H9 (cell line): ENCODE measurements around the gene GPN2. TPM values are rescaled to one million over a fixed set of nuclear protein-coding genes. Genes with fewer than 3 reads are reported as not detected.
A peak's percentile ranks its signal among the peaks of the same experiment; 100 is the strongest.

Experiments used
- DNase-seq: peaks from one replicate; pipeline ENCODE4 v3.0.0-alpha.2; 2017
- H2AFZ ChIP-seq: one replicate; pipeline ENCODE4 v1.6.1; 2013; ENCODE audit warnings: mild to moderate bottlenecking, low read length, control low read depth, moderate library complexity
- H2AK5ac ChIP-seq: 2 replicates; pipeline ENCODE4 v1.6.1; 2013; ENCODE audit warnings: low read length, control low read depth, mixed read lengths; ENCODE audit not compliant: insufficient read length
- H2BK120ac ChIP-seq: one replicate; pipeline ENCODE4 v1.6.1; 2013; ENCODE audit warnings: low read depth, mild to moderate bottlenecking, low read length, control low read depth, inconsistent platforms; ENCODE audit not compliant: poor library complexity, severe bottlenecking
- H2BK12ac ChIP-seq: 2 replicates; pipeline ENCODE4 v1.6.1; 2013; ENCODE audit warnings: low read length, control low read depth, mixed read lengths, low read depth; ENCODE audit not compliant: insufficient read length
- H2BK15ac ChIP-seq: 2 replicates; pipeline ENCODE4 v1.6.1; 2013; ENCODE audit warnings: low read depth, low read length, control low read depth
- H2BK20ac ChIP-seq: one replicate; pipeline ENCODE4 v1.6.1; 2013; ENCODE audit warnings: low read depth, mild to moderate bottlenecking, low read length, control low read depth, inconsistent platforms; ENCODE audit not compliant: poor library complexity, severe bottlenecking
- H2BK5ac ChIP-seq: 2 replicates; pipeline ENCODE4 v1.6.1; 2013; ENCODE audit warnings: low read length, control low read depth, mixed read lengths; ENCODE audit not compliant: insufficient read length
- H3K14ac ChIP-seq: 2 replicates; pipeline ENCODE4 v1.6.1; 2013; ENCODE audit warnings: low read length, control low read depth; ENCODE audit not compliant: insufficient read depth
- H3K18ac ChIP-seq: 2 replicates; pipeline ENCODE4 v1.6.1; 2013; ENCODE audit warnings: low read depth, mild to moderate bottlenecking, mixed read lengths, low read length, control low read depth; ENCODE audit not compliant: insufficient read length
- H3K23ac ChIP-seq: 2 replicates; pipeline ENCODE4 v1.6.1; 2013; ENCODE audit warnings: low read length, control low read depth, mixed read lengths, low read depth; ENCODE audit not compliant: insufficient read length
- H3K23me2 ChIP-seq: 2 replicates; pipeline ENCODE4 v1.6.1; 2013; ENCODE audit warnings: low read depth, mild to moderate bottlenecking, mixed read lengths, low read length, control low read depth; ENCODE audit not compliant: insufficient read length, poor library complexity, severe bottlenecking
- H3K27ac ChIP-seq: 2 replicates; pipeline ENCODE4 v1.5.1; 2013; ENCODE audit warnings: low read length, control low read depth, mixed read lengths, low read depth; ENCODE audit not compliant: insufficient read length
- H3K27me3 ChIP-seq: 2 replicates; pipeline ENCODE4 v1.6.1; 2013; ENCODE audit warnings: low read length, control low read depth, inconsistent platforms; ENCODE audit not compliant: insufficient read depth
- H3K4ac ChIP-seq: 2 replicates; pipeline ENCODE4 v1.6.1; 2013; ENCODE audit warnings: low read depth, mild to moderate bottlenecking, control low read depth, inconsistent platforms, low read length, moderate library complexity
- H3K4me1 ChIP-seq: 2 replicates; pipeline ENCODE4 v1.6.1; 2013; ENCODE audit warnings: low read length, control low read depth, inconsistent platforms; ENCODE audit not compliant: insufficient read depth
- H3K4me2 ChIP-seq: 2 replicates; pipeline ENCODE4 v1.6.1; 2013; ENCODE audit warnings: low read length, control low read depth, mixed read lengths; ENCODE audit not compliant: insufficient read length, insufficient read depth
- H3K56ac ChIP-seq: 2 replicates; pipeline ENCODE4 v1.6.1; 2013; ENCODE audit warnings: low read depth, mild to moderate bottlenecking, mixed read lengths, low read length, control low read depth; ENCODE audit not compliant: insufficient read length
- H3K79me1 ChIP-seq: 2 replicates; pipeline ENCODE4 v1.6.1; 2013; ENCODE audit warnings: low read depth, mild to moderate bottlenecking, moderate library complexity, low read length, control low read depth, inconsistent platforms; ENCODE audit not compliant: insufficient read depth, poor library complexity, severe bottlenecking
- H3K79me2 ChIP-seq: 2 replicates; pipeline ENCODE4 v1.6.1; 2013; ENCODE audit warnings: low read length, control low read depth, inconsistent platforms; ENCODE audit not compliant: insufficient read depth
- H3K9ac ChIP-seq: 2 replicates; pipeline ENCODE4 v1.6.1; 2013; ENCODE audit warnings: low read length, control low read depth, mixed read lengths; ENCODE audit not compliant: insufficient read length; ENCODE audit errors: extremely low read depth
- H3K9me3 ChIP-seq: one replicate; pipeline ENCODE4 v1.6.1; 2013; ENCODE audit warnings: low read depth, low read length, inconsistent platforms; ENCODE audit not compliant: control insufficient read depth
- H3T11ph ChIP-seq: one replicate; pipeline ENCODE4 v1.6.1; 2013; ENCODE audit warnings: mild to moderate bottlenecking, low read length, control low read depth, inconsistent platforms
- H4K20me1 ChIP-seq: one replicate; pipeline ENCODE4 v1.6.1; 2013; ENCODE audit not compliant: control insufficient read depth, insufficient read length, insufficient read depth
- H4K5ac ChIP-seq: 2 replicates; pipeline ENCODE4 v1.6.1; 2013; ENCODE audit warnings: low read depth, mild to moderate bottlenecking, mixed read lengths, low read length, control low read depth; ENCODE audit not compliant: insufficient read length
- H4K8ac ChIP-seq: replicated peaks from 2 replicates; pipeline ENCODE4 v1.6.1; 2013; ENCODE audit warnings: low read length, control low read depth, mixed read lengths, low read depth; ENCODE audit not compliant: insufficient read length
- H4K91ac ChIP-seq: 2 replicates; pipeline ENCODE4 v1.6.1; 2013; ENCODE audit warnings: low read depth, mild to moderate bottlenecking, moderate library complexity, mixed read lengths, low read length, control low read depth; ENCODE audit not compliant: insufficient read length
- H3K27ac Mint-ChIP-seq, 3 experiments: 2 replicates in 2 of 3; 3 replicates in 1 of 3; pipeline ENCODE4 v1.8.0; 2020 to 2021; ENCODE audit warnings: mixed read lengths in 3 of 3, mild to moderate bottlenecking in 1 of 3, moderate library complexity in 1 of 3
- H3K27me3 Mint-ChIP-seq: 2 replicates; pipeline ENCODE4 v1.8.0; 2021; ENCODE audit warnings: low read depth, mild to moderate bottlenecking, moderate library complexity, mixed read lengths
- H3K36me3 Mint-ChIP-seq, 3 experiments: 2 replicates in 2 of 3; 3 replicates in 1 of 3; pipeline ENCODE4 v1.8.0; 2020 to 2021; ENCODE audit warnings: low read depth in 3 of 3, mixed read lengths in 3 of 3; ENCODE audit not compliant: insufficient read depth in 1 of 3
- H3K4me1 Mint-ChIP-seq, 2 experiments: 2 replicates each; pipeline ENCODE4 v1.8.0; 2020; ENCODE audit warnings: mixed read lengths in 2 of 2
- H3K4me3 Mint-ChIP-seq, 2 experiments: 2 replicates in 1 of 2; 3 replicates in 1 of 2; pipeline ENCODE4 v1.8.0; 2020 to 2021; ENCODE audit warnings: mild to moderate bottlenecking in 2 of 2, mixed read lengths in 2 of 2, moderate library complexity in 1 of 2
- H3K9me3 Mint-ChIP-seq, 2 experiments: 2 replicates in 1 of 2; 3 replicates in 1 of 2; pipeline ENCODE4 v1.8.0; 2020; ENCODE audit warnings: mild to moderate bottlenecking in 2 of 2, mixed read lengths in 2 of 2, moderate library complexity in 1 of 2
- WGBS: extraction: QIAGEN DNeasy Blood & Tissue Kit; methylation state at CpG from one replicate; pipeline ENCODE4 v1.1.7; 2013; ENCODE audit warnings: missing lambda C conversion rate, low lambda C conversion rate, mixed read lengths; ENCODE audit not compliant: insufficient read length; ENCODE audit errors: extremely low coverage; 5-methylcytosine and 5-hydroxymethylcytosine counted together
- total RNA-seq: library from RNA; stranded (reverse); gene quantifications from 2 replicates; pipeline ENCODE4 v1.2.1, GENCODE V29; 2021
- TF ChIP-seq, protein P1 (sequence below): fragments of 200-600 bp; sonication (generic); conservative IDR thresholded peaks from 3 replicates; pipeline ENCODE4 v1.8.0; 2021; ENCODE audit warnings: antibody characterized with exemption, mild to moderate bottlenecking

Gene GPN2
- total RNA-seq, 1 experiment from 2014 or later: 47.8 TPM

GRCh38 chr1:26923711-26924110 lies 33.6 kb upstream of the GPN2 start:
- Mint-ChIP-seq H3K9me3 (peaks cover 0 to 2% of the 10 kb centered on the region in 2 experiments; a peak in 1 of 5 replicates), H3K4me3 (peak overlapping the region in 1 of 2 experiments; percentile 93; a peak in 1 of 5 replicates), H3K4me1 (peaks cover 18% of the 10 kb centered on the region in 2 experiments), H3K27ac (no peak overlapping the region), H3K36me3 (peaks cover 34 to 54% (median 47%) of the 10 kb centered on the region in 3 experiments), H3K27me3 (peaks cover 3% of the 10 kb centered on the region; the same call in 1 of the 2 replicates)
- no peak overlapping the region for H3K23ac ChIP-seq
- no peak overlapping the region for H3K56ac ChIP-seq
- H3K79me2 ChIP-seq: peaks cover 17% of the 10 kb centered on the region; the same call in 1 of the 2 replicates
- H3K4me2 ChIP-seq: no peak overlapping the region
- no peak overlapping the region for H4K91ac ChIP-seq
- no peak overlapping the region for H2BK12ac ChIP-seq
- H3K23me2 ChIP-seq: peaks cover 7% of the 10 kb centered on the region
- no peak overlapping the region for H2BK20ac ChIP-seq
- peaks cover 3% of the 10 kb centered on the region; the same call in 1 of the 2 replicates for H3K4me1 ChIP-seq
- H3K14ac ChIP-seq: no peak overlapping the region
- TF ChIP-seq, protein P1, sequence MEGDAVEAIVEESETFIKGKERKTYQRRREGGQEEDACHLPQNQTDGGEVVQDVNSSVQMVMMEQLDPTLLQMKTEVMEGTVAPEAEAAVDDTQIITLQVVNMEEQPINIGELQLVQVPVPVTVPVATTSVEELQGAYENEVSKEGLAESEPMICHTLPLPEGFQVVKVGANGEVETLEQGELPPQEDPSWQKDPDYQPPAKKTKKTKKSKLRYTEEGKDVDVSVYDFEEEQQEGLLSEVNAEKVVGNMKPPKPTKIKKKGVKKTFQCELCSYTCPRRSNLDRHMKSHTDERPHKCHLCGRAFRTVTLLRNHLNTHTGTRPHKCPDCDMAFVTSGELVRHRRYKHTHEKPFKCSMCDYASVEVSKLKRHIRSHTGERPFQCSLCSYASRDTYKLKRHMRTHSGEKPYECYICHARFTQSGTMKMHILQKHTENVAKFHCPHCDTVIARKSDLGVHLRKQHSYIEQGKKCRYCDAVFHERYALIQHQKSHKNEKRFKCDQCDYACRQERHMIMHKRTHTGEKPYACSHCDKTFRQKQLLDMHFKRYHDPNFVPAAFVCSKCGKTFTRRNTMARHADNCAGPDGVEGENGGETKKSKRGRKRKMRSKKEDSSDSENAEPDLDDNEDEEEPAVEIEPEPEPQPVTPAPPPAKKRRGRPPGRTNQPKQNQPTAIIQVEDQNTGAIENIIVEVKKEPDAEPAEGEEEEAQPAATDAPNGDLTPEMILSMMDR: no peak
- H3K79me1 ChIP-seq: peaks cover 13% of the 10 kb centered on the region
- no peak overlapping the region for H4K5ac ChIP-seq
- no peak overlapping the region for H3K27ac ChIP-seq
- no peaks in the 10 kb centered on the region for H3K9me3 ChIP-seq
- DNase-seq: no peak
- H3K18ac ChIP-seq: no peak overlapping the region
- H3K9ac ChIP-seq: no peak overlapping the region
- no peak overlapping the region for H2AFZ ChIP-seq
- no peaks in the 10 kb centered on the region for H3K27me3 ChIP-seq
- no peak overlapping the region for H2BK15ac ChIP-seq
- H2BK5ac ChIP-seq: no peak overlapping the region
- no peak overlapping the region for H2AK5ac ChIP-seq
- WGBS: no CpG with 5 or more reads among the region's 3 CpGs
- no peaks in the 10 kb centered on the region for H4K20me1 ChIP-seq
- H3K4ac ChIP-seq: no peak overlapping the region
- no peak overlapping the region for H4K8ac ChIP-seq
- no peak overlapping the region for H3T11ph ChIP-seq
- no peak overlapping the region for H2BK120ac ChIP-seq
